ENCODE data around the gene ULBP3.

Gene ULBP3

GRCh38 chr6:150093397-150093796 is 24.5 kb upstream of the ULBP3 start:
- TF ChIP-seq, protein P1, sequence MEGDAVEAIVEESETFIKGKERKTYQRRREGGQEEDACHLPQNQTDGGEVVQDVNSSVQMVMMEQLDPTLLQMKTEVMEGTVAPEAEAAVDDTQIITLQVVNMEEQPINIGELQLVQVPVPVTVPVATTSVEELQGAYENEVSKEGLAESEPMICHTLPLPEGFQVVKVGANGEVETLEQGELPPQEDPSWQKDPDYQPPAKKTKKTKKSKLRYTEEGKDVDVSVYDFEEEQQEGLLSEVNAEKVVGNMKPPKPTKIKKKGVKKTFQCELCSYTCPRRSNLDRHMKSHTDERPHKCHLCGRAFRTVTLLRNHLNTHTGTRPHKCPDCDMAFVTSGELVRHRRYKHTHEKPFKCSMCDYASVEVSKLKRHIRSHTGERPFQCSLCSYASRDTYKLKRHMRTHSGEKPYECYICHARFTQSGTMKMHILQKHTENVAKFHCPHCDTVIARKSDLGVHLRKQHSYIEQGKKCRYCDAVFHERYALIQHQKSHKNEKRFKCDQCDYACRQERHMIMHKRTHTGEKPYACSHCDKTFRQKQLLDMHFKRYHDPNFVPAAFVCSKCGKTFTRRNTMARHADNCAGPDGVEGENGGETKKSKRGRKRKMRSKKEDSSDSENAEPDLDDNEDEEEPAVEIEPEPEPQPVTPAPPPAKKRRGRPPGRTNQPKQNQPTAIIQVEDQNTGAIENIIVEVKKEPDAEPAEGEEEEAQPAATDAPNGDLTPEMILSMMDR (IDR thresholded peaks at IDR 0.05): no peak
- Histone ChIP-seq H3K27ac (no peak overlapping the region), H3K27me3 (peaks cover 9% of the 10 kb centered on the region), H3K4me3 (ENCODE audit: low read depth in 1 of 2, low read length in 1 of 2) (no peak overlapping the region), H3K36me3 (no peaks in the 10 kb centered on the region), H3K4me1 (ENCODE audit: control insufficient read depth in 1 of 2, insufficient read depth in 1 of 2, low read depth in 1 of 2, low read length in 1 of 2) (no peaks in the 10 kb centered on the region), H3K9me3 (no peaks in the 10 kb centered on the region)

DNA sequence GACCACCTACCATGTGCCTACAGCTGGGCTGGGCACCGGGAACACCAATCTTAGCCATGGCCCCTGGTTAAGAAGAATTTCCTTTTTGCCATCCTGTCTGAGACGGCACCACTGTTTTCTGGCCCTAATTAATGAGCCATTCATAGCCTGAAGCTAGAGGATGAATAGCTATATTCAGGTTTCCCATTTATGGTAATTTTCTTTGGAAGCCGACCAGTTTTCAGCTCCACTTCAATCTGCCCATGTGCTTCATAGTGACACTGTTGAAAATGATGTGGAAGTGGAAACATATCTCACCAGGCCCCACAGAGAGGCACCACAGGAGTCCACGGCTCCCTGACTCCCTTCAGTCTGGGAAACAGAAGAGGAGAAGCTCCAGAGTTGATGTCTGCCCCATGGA is 22.6 kb upstream of the ULBP3 start:
- Histone ChIP-seq H3K4me1 (ENCODE audit: control insufficient read depth in 1 of 2, insufficient read depth in 1 of 2, low read depth in 1 of 2, low read length in 1 of 2) (no peaks in the 10 kb centered on the region), H3K36me3 (no peaks in the 10 kb centered on the region), H3K4me3 (ENCODE audit: low read depth in 1 of 2, low read length in 1 of 2) (no peak overlapping the region), H3K27ac (no peak overlapping the region), H3K9me3 (no peaks in the 10 kb centered on the region), H3K27me3 (peaks cover 15% of the 10 kb centered on the region)
- TF ChIP-seq, protein P1 (IDR thresholded peaks at IDR 0.05): no peak

- Histone ChIP-seq H3K4me1 (ENCODE audit: control insufficient read depth in 1 of 2, insufficient read depth in 1 of 2, low read depth in 1 of 2, low read length in 1 of 2) (no peaks in the 10 kb centered on the region), H3K9me3 (no peaks in the 10 kb centered on the region), H3K27ac (no peak overlapping the region), H3K4me3 (ENCODE audit: low read depth in 1 of 2, low read length in 1 of 2) (no peak overlapping the region), H3K36me3 (no peaks in the 10 kb centered on the region), H3K27me3 (peaks cover 12% of the 10 kb centered on the region)
- TF ChIP-seq, protein P1 (IDR thresholded peaks at IDR 0.05): no peak
These were observed 21.4 kb upstream of the ULBP3 start for GRCh38 chr6:150090328-150090727.

GRCh38 chr6:150088481-150089154 is 19.7 kb upstream of the ULBP3 start:
- Histone ChIP-seq H3K27me3 (peaks cover 17% of the 10 kb centered on the region), H3K4me1 (ENCODE audit: control insufficient read depth in 1 of 2, insufficient read depth in 1 of 2, low read depth in 1 of 2, low read length in 1 of 2) (no peaks in the 10 kb centered on the region), H3K9me3 (no peaks in the 10 kb centered on the region), H3K4me3 (ENCODE audit: low read depth in 1 of 2, low read length in 1 of 2) (no peak overlapping the region), H3K27ac (no peak overlapping the region), H3K36me3 (no peaks in the 10 kb centered on the region)
- TF ChIP-seq, protein P1 (IDR thresholded peaks at IDR 0.05): no peak

- no peaks in the 10 kb centered on the region for H3K36me3 ChIP-seq
- no peak overlapping the region for H3K4me3 ChIP-seq (ENCODE audit: low read depth in 1 of 2, low read length in 1 of 2)
- H3K9me3 ChIP-seq: no peaks in the 10 kb centered on the region
- H3K27me3 ChIP-seq: peaks cover 20% of the 10 kb centered on the region
- no peaks in the 10 kb centered on the region for H3K4me1 ChIP-seq (ENCODE audit: control insufficient read depth in 1 of 2, insufficient read depth in 1 of 2, low read depth in 1 of 2, low read length in 1 of 2)
- TF ChIP-seq, protein P1 (IDR thresholded peaks at IDR 0.05): no peak
- no peak overlapping the region for H3K27ac ChIP-seq
These were observed 18.4 kb upstream of the ULBP3 start for GRCh38 chr6:150087336-150087735.

Data from neutrophil (primary cell).